A549 treated with AZD2906 at 1 μM for 4 hours (cell line): ENCODE data around the gene GJA10. TPM values are rescaled to one million over a fixed set of nuclear protein-coding genes. Genes with fewer than 3 reads are reported as not detected.

Experiments used
- total RNA-seq: library from RNA; stranded (reverse); fragments of 200-300 nt; extraction: Qiagen RNA extraction; gene quantifications from 5 replicates; pipeline ENCODE4 v1.2.3, GENCODE V29; 2022

GJA10 gene
- total RNA-seq: not detected in 5 replicates

DNA sequence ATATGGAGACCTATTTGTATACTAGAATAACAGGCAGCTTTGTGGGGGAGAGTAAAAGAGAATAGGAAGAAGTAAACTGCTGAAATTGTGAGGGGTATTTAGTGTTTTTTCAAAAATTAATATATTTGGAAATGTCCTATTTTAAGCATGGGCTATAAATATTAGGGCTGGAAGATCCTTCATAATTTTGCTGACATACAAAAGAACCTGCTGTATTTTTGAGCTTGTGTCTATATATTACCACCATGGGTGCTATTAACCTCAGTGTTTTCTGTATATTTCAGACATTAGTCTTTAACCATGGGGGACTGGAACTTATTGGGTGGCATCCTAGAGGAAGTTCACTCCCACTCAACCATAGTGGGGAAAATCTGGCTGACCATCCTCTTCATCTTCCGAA, at the start of gene GJA10:
TSS of gene GJA10 (plus strand) at position 301 of the 400 bp plus-strand sequence. CDS start at position 301, 0 bp downstream.

Other genes with a start within 250 kb of the GJA10 start
- 9.0 to 11.9 TPM (median 11.0 TPM) in 5 replicates for gene MDN1, start 74.7 kb upstream of the GJA10 start, total RNA-seq
- gene CASP8AP2, start 64.6 kb upstream of the GJA10 start, total RNA-seq: 4.3 to 7.7 TPM (median 5.7 TPM) in 5 replicates